ENCODE data around the gene OPN4.

- no peak for TF ChIP-seq CTCF (conservative IDR thresholded peaks at IDR 0.05; ENCODE audit: low read depth, low read length)
- TF ChIP-seq EZH2phosphoT487 (IDR thresholded peaks at IDR 0.05; ENCODE audit: borderline replicate concordance, low read length) = no peak
- no peak for TF ChIP-seq EZH2 (IDR thresholded peaks at IDR 0.05; ENCODE audit: low read length, unreplicated experiment)
Measured at GRCh38 chr10:86700851-86701617, 46.7 kb downstream of the OPN4 start.

Measured in PC-3 (cell line).